HG02884 (cell line): ENCODE measurements around the gene PSD4.

Experiments
- ATAC-seq: cut with Tn5 transposase; IDR thresholded peaks from one replicate; pipeline ENCODE4 v1.9.1; 2021; ENCODE audit warnings: mild to moderate bottlenecking, moderate library complexity; ENCODE audit not compliant: unreplicated experiment

The PSD4 gene

GRCh38 chr2:113167115-113167932, 6.4 kb upstream of the PSD4 start:
- ATAC-seq = no peak

- no peak for ATAC-seq
These were observed 5.8 kb upstream of the PSD4 start for GRCh38 chr2:113167962-113168340.

DNA sequence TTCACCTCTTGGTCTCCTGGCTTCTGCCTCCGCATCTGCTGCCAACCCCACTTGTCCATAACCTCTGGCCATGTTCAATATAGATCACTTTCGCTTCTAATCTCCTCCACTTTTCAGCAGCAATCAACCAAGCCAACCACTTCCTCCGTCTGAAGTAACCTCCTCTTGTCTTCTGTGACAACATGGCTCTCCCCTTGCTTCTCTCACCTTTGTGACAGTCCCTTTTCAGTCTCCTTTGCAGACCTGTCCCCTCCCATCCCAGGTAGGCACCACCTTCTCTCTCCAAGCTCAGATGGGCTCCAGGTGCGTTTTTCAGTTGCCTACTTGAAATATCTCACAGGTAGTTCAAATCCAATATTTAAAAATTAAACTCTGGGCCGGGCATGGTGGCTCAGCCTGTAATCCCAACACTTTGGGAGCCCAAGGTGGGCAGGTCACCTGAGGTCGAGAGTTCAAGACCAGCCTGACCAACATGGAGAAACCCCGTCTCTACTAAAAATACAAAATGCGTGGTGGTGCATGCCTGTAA, 4.7 kb upstream of the PSD4 start:
- ATAC-seq = no peak

GRCh38 chr2:113169586-113169985, 4.2 kb upstream of the PSD4 start:
- ATAC-seq = no peak

DNA sequence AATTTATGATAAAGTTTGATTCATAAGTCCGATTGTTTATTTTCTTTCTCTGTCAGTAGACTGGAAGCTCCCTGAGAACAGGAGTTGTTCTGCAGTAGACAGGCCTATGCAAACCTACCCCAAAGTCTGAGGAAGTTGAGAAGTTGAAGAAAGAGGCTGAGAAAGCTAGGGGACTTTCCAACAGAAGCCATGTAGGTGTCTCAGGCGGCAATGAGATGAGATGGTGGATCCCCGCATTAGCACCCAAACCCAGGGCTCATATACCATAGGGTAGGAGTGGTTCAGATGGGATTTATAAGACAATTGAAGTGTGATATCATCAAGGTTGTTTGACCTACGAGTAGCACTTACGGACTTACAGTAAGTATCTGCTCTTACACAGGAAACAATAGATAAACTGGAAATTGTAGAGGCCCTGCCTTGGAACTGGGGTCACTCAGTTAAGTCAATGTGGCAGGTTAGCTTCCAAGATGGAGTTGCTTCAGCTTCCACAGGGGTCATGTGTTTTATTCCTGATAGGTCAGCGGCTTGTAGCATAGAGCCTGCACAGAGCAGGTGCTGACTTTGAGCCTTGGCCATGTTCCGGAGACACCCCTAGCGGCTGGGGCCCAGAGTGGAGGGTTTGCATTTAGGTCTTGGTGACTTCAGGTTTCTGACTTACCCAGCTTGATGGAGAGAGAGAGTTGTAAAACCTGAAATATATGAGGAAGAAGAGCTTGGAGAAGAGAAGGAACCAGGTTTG, 2.3 kb upstream of the PSD4 start:
- ATAC-seq = no peak

DNA sequence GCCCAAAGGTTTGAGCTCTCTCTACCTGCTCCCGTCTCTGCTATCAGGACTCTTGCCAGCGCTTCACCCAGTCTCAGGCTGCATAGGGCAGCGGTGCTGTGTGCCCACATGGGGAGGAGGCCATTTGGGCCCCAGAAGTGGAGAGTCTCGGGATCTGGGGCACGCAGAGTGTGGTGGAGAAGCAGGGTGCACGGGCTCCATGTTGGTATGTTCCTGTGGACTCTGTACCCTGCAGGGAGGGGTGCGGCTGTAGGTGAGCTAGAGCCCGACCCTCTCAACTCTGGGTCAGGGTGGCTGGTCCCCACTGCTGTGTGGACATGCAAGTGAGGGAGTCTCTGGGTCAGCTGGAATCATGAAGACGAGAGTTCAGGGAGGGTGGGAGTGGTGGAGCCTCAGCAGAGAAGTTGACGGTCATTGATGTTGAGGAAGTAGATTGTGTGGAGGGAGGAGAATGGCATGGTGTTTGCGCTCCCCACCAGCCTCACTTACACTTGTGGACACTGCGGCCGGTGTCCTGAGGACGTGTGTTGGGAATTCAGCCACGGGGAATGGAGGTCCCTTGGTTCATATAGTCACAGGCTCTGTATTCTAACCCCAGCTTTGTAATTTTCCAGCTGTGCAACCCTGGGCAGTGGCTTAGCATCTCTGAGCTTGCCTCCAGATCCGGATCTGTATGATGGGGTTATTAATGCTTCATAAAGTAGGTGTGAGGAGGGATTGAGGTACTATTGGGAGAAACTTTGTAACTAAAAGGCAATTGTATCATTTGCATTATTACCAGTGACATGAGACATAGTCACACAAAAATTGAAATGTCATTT, 840 bp upstream of the PSD4 start:
- ATAC-seq = no peak

- ATAC-seq = no peak
These were observed 592 bp downstream of the PSD4 start for GRCh38 chr2:113174376-113174750.

- peak; percentile 54 for ATAC-seq
These were observed 1.4 kb downstream of the PSD4 start for GRCh38 chr2:113175042-113175628.

DNA sequence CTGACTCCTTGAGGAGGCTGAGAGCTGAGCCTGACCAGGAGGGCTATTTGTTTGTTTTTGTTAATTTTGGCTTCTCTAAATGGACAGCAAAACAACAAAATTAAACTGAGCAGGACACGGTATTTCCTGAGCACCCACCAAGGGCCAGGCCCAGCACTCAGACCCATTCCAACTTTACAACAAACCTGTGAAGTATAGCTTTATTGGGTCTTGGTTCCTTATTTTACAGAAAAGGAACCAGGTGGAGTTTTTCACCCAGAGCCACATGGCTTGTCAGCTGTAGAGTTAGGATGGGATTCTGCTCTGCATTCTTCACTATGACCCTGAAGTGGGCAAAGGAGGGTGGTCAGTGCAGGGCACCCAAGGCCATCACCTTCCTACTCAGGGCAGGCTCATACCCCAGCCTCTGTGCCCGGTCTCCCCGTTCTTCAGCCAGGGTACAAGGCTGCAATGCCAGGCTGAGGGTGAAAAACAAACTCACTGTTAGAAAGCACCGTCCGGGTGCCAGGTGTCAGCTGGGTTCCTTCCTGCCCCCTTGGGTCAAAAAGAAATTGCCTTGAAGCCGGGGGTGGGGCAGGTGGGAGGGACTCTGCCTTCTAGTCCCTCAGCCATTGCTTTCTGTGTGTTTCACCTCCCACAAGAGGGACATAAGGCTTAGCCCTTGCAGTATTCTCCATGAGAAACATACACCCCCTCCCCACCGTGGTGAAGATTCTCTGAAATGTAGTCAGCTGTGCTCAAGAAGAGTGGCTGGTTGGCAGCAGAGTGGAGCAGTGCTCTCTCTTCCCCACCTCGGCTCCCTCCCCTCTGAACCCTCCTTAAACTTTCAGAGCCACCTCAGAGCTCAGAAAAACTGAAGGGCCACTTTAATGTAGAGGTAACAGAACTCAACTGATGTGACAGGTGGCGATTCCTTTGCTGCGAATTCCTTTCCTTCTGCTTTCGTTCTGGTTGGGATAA, 2.2 kb downstream of the PSD4 start:
- ATAC-seq = no peak

DNA sequence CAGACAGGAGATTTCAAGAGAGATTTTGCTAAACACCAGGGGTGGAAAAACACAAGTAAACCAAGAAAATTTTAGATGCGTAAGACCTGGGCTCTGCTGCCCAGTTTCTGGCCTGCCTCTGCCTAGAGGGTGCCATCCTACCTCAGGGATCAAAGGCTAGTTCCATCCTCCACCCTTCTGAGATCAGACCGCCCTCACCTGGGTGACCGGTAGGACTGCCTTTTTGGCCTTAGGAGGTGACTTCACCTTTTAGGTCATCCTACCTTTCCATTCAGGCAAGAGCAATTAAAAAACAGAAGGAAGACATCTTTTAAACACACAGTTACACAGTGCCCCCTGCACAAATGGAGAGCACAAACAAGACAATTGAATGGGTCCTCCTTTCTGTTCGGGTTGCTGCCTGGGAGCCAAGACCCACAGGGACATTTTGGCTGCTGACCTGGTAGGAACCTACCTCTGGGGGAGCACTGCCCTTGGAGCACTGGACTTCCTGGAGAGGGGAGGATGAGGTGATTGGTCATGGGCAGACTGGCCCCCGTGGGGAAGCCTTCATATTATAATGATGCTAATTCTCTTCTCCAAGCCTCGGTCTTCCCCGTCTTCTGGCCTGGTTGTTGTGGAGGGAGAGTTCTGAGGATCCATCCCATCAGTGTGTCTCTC, 3.1 kb downstream of the PSD4 start:
- ATAC-seq = no peak

DNA sequence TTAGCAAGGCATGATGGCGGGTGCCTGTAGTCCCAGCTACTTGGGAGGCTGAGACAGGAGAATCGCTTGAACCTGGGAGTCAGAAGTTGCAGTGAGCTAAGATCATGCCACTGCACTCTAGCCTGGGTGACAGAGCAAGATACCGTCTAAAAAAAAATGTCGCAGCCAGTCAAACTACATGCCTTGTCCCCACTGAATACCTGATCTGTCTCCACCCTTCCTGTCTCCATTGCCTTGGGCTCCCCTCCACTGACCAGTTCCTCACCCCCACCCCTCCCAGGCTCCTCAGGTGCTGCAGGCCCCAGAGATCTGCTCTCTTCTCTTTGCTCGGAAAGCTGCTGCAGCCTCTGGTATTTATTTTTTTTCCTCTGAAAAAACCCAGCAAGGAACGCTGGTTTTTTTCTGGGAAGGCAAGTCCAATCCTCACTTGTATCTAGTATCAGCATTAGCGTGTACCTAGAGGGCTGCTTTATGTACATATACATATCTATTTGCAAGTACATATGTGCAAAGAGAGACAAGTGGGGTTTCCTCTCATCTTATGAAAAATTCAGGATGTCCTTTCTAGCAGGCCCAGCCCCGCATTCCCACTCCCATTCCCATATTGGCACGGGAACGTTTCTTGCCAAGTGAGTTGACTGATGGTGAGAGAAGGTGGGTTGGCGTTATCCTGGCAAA, 4.4 kb downstream of the PSD4 start:
- ATAC-seq = no peak

DNA sequence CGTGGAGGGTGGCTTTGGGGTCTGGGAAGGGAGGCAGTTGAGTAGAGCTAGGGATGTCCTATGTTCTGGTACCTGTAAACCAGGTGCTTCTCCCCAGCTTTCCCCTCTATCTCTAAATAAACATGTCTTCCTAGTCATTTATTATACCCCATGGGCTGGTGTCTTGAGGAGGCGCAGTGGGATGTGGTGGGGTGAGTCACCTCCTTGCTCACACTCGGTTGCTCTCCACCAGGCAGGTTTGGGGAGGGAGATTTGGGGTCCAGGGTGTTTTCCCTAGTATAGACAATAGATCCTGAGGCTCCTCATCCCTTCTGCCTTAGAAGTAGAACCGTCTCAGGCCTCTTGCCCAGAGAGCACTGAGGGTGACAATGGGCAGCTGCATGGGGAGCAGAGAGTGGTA, 5.1 kb downstream of the PSD4 start:
- no peak for ATAC-seq

GRCh38 chr2:113179446-113180045, 5.8 kb downstream of the PSD4 start:
- no peak for ATAC-seq

DNA sequence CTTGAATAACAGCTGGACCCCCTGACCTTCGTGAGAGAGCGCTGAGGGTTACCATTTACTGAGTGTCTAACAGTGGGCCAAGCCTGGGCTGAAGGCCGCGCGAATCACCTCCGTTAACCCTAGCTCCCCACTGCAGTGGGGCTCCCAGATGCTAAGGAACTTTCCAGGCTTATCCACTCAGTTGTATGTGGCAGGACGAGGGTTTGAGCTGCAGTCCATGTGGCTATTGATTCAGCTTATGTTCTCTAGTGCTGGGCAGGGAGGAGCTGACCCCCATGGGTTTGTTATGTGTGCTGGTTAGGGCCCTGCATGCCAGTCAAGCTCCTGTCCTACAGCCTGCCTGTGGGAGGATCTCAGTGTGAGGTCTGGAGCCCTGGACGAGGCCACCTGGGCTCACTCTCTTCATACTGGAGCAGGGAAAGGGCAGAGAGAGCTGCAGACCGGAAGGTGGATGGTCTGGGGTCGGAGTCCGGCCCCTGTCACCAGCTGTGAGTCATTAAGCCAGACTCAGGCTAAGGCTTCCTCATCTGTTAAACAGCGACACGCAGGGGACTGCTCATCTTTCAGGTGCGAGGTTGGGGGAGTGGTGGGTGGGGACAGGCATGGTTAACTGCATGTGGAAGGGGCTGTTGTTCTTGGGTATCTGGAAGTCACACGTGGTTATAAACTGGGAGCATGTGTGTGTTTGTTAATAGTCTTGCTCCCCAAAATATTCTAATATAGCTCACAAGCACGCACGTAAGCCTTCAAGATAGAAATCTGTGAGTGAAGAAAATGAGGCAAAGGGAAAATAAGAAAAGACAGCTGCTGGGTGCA, 6.6 kb downstream of the PSD4 start:
- no peak for ATAC-seq

DNA sequence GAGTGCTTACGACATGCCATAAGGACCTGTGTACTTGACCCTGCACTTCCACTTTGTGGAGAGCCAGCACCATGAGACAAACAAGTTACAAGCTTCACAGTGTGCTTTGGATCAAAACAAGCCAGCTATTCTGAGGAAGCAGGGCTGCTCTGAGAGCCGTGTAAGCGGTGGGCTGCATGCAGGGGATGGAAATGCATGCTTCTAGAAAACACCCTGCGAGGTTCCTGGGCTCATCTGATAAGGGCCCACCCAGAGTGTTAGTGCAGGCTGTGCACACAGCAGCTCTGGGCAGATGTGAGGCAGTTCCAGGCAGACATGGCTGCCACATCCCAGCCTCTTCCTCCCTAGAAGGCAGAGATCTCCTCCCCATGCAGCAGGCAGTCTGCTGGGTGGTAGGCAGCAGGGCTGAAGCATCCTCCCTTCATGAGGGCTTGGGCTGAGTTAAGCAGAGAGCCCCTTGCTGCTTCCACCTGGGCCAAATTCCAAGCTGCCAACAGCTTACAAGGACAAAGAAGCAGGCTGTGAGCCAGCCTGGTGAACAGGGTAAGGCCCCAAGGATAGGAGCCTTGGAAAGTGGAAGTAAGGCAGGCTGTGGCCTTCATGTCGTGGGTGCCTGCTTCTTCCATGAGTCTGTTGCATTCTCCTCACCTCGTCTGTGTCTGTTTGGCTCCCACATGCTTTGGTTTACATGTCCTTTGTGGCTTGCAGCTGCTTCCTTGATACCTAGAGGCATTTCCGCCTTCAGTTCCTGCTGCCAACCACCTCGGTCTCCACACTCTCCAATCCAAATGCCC, 7.7 kb downstream of the PSD4 start:
- ATAC-seq = no peak

DNA sequence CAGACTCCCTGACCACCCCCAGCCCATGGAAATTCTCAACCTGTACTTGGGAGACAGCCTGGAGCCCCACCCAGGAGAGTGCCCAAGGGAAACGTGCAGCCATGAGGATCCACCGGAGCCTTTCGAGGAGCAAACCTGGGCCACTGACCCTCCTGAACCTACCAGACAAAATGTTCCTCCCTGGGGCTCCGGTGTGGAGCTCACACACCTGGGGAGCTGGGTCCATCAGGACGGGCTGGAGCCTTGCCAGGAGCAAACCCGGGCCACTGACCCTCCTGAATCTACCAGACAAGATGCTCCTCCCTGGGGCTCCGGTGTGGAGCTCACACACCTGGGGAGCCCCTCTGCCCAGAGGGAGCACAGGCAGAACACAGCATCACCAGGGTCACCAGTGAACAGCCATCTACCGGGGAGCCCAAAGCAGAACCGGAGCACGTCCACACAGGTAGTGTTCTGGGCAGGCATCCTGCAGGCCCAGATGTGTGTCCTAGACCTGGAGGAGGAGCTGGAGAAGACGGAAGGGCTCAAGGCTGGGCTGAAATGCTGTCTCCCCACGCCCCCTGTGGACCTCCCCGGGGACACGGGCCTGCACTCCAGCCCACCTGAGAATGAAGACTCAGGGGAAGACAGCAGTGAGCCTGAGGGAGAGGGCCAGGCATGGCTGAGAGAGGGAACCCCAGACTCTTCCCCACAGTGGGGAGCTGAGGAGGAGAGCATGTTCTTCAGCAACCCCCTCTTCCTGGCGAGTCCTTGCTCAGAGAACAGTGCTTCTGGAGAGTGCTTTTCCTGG, 8.9 kb downstream of the PSD4 start:
- no peak for ATAC-seq
